Measurements from ENCODE around the gene ACAA2. TPM values are rescaled to one million over a fixed set of nuclear protein-coding genes. Genes with fewer than 3 reads are reported as not detected.

The ACAA2 gene
- total and polyA plus RNA-seq, 2 experiments from 2014 or later = 91.1 to 126 TPM

- no peak overlapping the region for H3K4me2 ChIP-seq
- no peak for TF ChIP-seq NANOG (IDR thresholded peaks at IDR 0.05; ENCODE audit: borderline replicate concordance)
- no peak for TF ChIP-seq CREB1 (CRISPR knock-in tag; IDR thresholded peaks at IDR 0.05; ENCODE audit: low read depth)
- no peak for TF ChIP-seq ZNF114 (CRISPR knock-in tag; IDR thresholded peaks at IDR 0.05)
- no peak for TF ChIP-seq CTCF (conservative IDR thresholded peaks at IDR 0.05; ENCODE audit: low read depth in 2 of 2)
- no peak for TF ChIP-seq JUNB (IDR thresholded peaks at IDR 0.05; ENCODE audit: unreplicated experiment)
- TF ChIP-seq ETS1 (IDR thresholded peaks at IDR 0.05) = no peak
- TF ChIP-seq ZNF462 (CRISPR knock-in tag; IDR thresholded peaks at IDR 0.05) = no peak
- no peak for TF ChIP-seq REST (IDR thresholded peaks at IDR 0.05; ENCODE audit: unreplicated experiment)
- no peak for TF ChIP-seq STAT1 (IDR thresholded peaks at IDR 0.05; ENCODE audit: unreplicated experiment)
- TF ChIP-seq ZNF331 (CRISPR knock-in tag; IDR thresholded peaks at IDR 0.05; ENCODE audit: low read depth) = no peak
- no peak for TF ChIP-seq POLR2AphosphoS5 (IDR thresholded peaks at IDR 0.05; ENCODE audit: low read depth)
- TF ChIP-seq EZH2 (IDR thresholded peaks at IDR 0.05; ENCODE audit: low read depth, unreplicated experiment) = no peak
- no peak for TF ChIP-seq EZH2phosphoT487 (IDR thresholded peaks at IDR 0.05; ENCODE audit: unreplicated experiment)
- DNase-seq (ENCODE audit: low spot score) = no peak
- H3K4me3 ChIP-seq = no peak overlapping the region
- ATAC-seq = no peak
- Mint-ChIP-seq H3K36me3 (ENCODE audit: low read depth) (no peaks in the 10 kb centered on the region), H3K27me3 (ENCODE audit: insufficient read depth, low read depth, poor library complexity) (peaks cover 2% of the 10 kb centered on the region), H3K4me3 (no peak overlapping the region), H3K9me3 (no peaks in the 10 kb centered on the region), H3K4me1 (peaks cover 18% of the 10 kb centered on the region), H3K27ac (no peak overlapping the region)
- H3K79me2 ChIP-seq (replicated peaks; ENCODE audit: insufficient read depth) = no peaks in the 10 kb centered on the region
- H3F3A ChIP-seq (replicated peaks; ENCODE audit: low read depth) = no peaks in the 10 kb centered on the region
- H3K27me3 ChIP-seq (ENCODE audit: insufficient read depth) = no peaks in the 10 kb centered on the region
- H4K20me1 ChIP-seq (replicated peaks; ENCODE audit: insufficient read depth) = no peaks in the 10 kb centered on the region
- H3K36me3 ChIP-seq (ENCODE audit: insufficient read depth) = no peaks in the 10 kb centered on the region
- no peak overlapping the region for H2AFZ ChIP-seq
- no peaks in the 10 kb centered on the region for H3K4me1 ChIP-seq (ENCODE audit: insufficient read depth)
- H3K27ac ChIP-seq (ENCODE audit: low read depth) = no peak overlapping the region
- no peaks in the 10 kb centered on the region for H3K9me2 ChIP-seq (ENCODE audit: insufficient read depth)
Measured at GRCh38 chr18:49766646-49767045, 46.7 kb downstream of the ACAA2 start.

Data from GM23338 (cell line).